ENCODE measurements around the gene ZCCHC17. TPM values are rescaled to one million over a fixed set of nuclear protein-coding genes. Genes with fewer than 3 reads are reported as not detected.
"Not testable (repeated sequence)": the region's sequence is repeated elsewhere in the genome, so short reads cannot be mapped to it uniquely, and the experiment has no call there.

Gene ZCCHC17
- total RNA-seq, 1 donor from 2014 or later: 19.8 TPM

DNA sequence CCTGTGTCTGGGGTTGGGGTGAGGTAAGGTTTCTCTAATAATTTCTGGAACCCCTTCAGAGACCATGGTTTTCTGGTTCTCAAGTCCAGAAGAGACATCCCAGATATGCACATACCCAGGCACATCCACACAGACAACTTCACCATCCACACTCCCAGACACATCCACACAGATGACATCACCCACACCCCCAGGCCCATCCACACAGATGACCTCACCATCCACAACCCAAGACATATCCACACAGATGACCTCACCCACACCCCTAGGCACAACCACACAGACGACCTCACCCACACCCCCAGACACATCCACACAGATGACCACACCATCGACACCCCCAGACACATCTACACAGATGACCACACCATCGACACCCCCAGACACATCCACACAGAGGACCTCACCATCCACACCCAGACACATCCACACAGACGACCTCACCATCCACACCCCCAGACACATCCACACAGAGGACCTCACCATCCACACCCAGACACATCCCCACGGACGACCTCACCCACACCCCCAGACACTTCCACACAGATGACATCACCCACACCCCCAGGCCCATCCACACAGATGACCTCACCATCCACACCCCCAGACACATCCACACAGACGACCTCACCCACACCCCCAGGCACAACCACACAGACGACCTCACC is 89.9 kb downstream of the ZCCHC17 start:
- H3K27ac ChIP-seq (ENCODE audit: low read depth, low read length); H3K9ac ChIP-seq (ENCODE audit: low read depth in 1 of 3, low read length in 3 of 3); H3K4me3 ChIP-seq (ENCODE audit: low read length in 3 of 3); H3K9me3 ChIP-seq (ENCODE audit: control insufficient read depth in 3 of 3, low read length in 3 of 3); H3K36me3 ChIP-seq (ENCODE audit: control insufficient read depth in 3 of 3, insufficient read depth in 3 of 3, low read length in 3 of 3); H3K27me3 ChIP-seq (ENCODE audit: control insufficient read depth in 3 of 3, insufficient read depth in 3 of 3, low read length in 3 of 3): not testable (repeated sequence)
- peaks cover 25 to 39% (median 37%) of the 10 kb centered on the region in 3 donors for H3K4me1 ChIP-seq (ENCODE audit: control insufficient read depth in 3 of 3, insufficient read depth in 3 of 3, low read length in 3 of 3)

DNA sequence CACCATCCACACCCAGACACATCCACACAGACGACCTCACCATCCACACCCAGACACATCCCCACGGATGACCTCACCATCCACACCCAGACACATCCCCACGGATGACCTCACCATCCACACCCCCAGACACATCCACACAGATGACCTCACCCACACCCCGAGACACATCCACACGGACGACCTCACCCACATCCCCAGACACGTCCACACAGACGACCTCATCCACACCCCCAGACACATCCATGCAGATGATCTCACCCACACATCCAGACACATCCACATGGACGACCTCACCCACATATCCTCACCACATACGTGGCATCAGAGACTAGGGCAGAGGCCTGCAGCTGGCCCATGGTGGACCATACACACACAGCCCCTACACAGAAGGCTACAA is 90.8 kb downstream of the ZCCHC17 start:
- H3K9me3 ChIP-seq (ENCODE audit: control insufficient read depth in 3 of 3, low read length in 3 of 3): no peaks in the 10 kb centered on the region
- no peaks in the 10 kb centered on the region for H3K36me3 ChIP-seq (ENCODE audit: control insufficient read depth in 3 of 3, insufficient read depth in 3 of 3, low read length in 3 of 3)
- H3K4me3 ChIP-seq (ENCODE audit: low read length in 3 of 3): no peak overlapping the region
- no peak overlapping the region for H3K9ac ChIP-seq (ENCODE audit: low read depth in 1 of 3, low read length in 3 of 3)
- no peaks in the 10 kb centered on the region for H3K27me3 ChIP-seq (ENCODE audit: control insufficient read depth in 3 of 3, insufficient read depth in 3 of 3, low read length in 3 of 3)
- no peak overlapping the region for H3K27ac ChIP-seq (ENCODE audit: low read depth, low read length)
- peaks cover 16 to 30% (median 28%) of the 10 kb centered on the region in 3 donors for H3K4me1 ChIP-seq (ENCODE audit: control insufficient read depth in 3 of 3, insufficient read depth in 3 of 3, low read length in 3 of 3)

DNA sequence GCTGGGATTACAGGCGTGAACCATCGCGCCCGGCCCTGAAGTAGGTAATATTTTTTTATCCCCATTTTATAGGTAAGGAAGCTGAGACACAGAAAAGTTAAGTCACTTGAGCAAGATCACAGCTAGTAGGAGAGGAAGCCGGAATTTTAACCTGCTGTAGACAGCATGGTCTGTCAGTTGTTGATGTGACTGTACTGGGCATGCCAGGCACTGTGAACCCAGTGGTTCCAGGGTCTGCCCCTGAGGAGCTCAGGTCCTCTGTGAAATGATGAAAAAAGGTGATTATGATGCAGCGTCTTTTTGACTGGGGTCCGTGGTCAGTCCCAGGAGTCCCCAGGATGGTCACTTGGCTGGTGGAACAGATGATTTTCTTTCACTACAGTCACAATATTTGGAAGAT is 92.8 kb downstream of the ZCCHC17 start:
- no peaks in the 10 kb centered on the region for H3K27me3 ChIP-seq (ENCODE audit: control insufficient read depth in 3 of 3, insufficient read depth in 3 of 3, low read length in 3 of 3)
- H3K9ac ChIP-seq (ENCODE audit: low read depth in 1 of 3, low read length in 3 of 3): no peak overlapping the region
- peaks cover 5 to 19% (median 13%) of the 10 kb centered on the region in 3 donors for H3K4me1 ChIP-seq (ENCODE audit: control insufficient read depth in 3 of 3, insufficient read depth in 3 of 3, low read length in 3 of 3)
- no peaks in the 10 kb centered on the region for H3K36me3 ChIP-seq (ENCODE audit: control insufficient read depth in 3 of 3, insufficient read depth in 3 of 3, low read length in 3 of 3)
- no peaks in the 10 kb centered on the region for H3K9me3 ChIP-seq (ENCODE audit: control insufficient read depth in 3 of 3, low read length in 3 of 3)
- H3K4me3 ChIP-seq (ENCODE audit: low read length in 3 of 3): no peak overlapping the region
- no peak overlapping the region for H3K27ac ChIP-seq (ENCODE audit: low read depth, low read length)

DNA sequence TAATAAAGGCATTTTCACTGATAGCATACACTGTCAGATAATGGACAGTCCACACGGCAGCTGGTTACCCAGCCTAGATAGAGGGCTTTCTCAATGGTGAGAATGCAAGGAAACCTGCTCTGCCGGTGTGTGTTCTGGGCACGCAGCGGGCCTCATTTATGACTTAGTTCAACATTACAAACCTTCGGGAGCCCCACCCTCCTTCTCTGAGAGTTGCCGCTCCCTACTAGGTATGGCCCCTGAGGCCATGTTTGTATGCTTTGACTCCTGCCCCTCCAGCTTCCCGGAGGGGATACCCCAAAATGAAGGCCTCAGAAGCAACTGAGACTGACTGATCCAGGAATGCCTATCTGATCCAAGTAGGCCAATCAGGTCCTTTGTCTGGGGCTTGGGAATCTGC is 93.2 kb downstream of the ZCCHC17 start:
- Histone ChIP-seq H3K27me3 (ENCODE audit: control insufficient read depth in 3 of 3, insufficient read depth in 3 of 3, low read length in 3 of 3) (no peaks in the 10 kb centered on the region), H3K9me3 (ENCODE audit: control insufficient read depth in 3 of 3, low read length in 3 of 3) (no peaks in the 10 kb centered on the region), H3K27ac (ENCODE audit: low read depth, low read length) (no peak overlapping the region), H3K9ac (ENCODE audit: low read depth in 1 of 3, low read length in 3 of 3) (no peak overlapping the region), H3K4me3 (ENCODE audit: low read length in 3 of 3) (no peak overlapping the region), H3K36me3 (ENCODE audit: control insufficient read depth in 3 of 3, insufficient read depth in 3 of 3, low read length in 3 of 3) (no peaks in the 10 kb centered on the region), H3K4me1 (ENCODE audit: control insufficient read depth in 3 of 3, insufficient read depth in 3 of 3, low read length in 3 of 3) (peaks cover 9 to 19% (median 10%) of the 10 kb centered on the region in 3 donors)

DNA sequence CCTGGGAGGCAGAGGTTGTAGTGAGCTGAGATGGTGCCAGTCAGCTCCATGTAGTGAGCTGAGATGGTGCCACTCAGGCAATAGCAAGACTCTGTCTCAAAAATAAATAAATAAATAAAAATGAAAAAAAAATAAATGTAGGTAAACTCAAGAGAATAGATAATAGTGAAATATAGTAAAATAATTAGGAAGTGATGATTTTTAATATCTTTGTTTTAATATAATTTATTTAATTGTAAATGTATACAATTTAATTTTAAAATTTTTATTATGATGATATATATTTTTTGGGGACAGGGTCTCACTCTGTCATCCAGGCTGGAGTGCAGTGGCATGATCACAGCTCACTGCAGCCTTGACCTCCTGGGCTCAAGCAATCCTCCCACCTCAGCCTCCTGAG is 96.6 kb downstream of the ZCCHC17 start:
- H3K9ac ChIP-seq (ENCODE audit: low read depth in 1 of 3, low read length in 3 of 3): no peak overlapping the region
- H3K27ac ChIP-seq (ENCODE audit: low read depth, low read length): no peak overlapping the region
- H3K27me3 ChIP-seq (ENCODE audit: control insufficient read depth in 3 of 3, insufficient read depth in 3 of 3, low read length in 3 of 3): no peaks in the 10 kb centered on the region

DNA sequence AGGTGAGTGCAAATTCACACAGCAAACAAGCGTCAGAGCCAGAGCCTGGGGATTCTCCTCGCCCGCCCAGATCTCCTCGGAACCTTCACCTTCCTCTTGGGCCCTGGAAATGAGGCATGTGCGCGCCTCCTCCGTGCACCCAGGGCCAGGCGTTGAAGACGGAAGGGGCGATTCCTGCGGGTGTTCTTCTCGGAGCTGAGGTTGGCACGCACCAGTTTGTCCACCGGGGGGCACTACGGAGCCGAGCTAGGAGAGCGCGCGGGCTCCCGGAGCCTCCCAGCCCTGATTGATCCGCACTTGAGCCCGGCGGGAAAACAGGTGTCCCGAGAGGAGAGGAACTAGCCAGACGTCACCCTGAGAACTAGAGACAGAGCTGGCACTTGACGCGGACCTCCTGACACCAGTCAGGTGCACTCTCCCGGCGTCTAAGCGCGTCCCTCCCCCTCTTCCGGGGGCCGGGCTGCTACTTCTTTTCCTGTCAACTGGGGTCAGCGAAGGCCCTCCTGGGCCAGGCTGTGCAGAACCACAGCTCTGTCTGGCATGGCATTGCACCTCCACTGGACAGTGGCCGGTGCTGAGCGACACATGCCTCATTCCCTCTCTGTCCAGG is 97.9 kb downstream of the ZCCHC17 start:
- Histone ChIP-seq H3K9ac (ENCODE audit: low read depth in 1 of 3, low read length in 3 of 3) (peak overlapping the region; percentile 60 to 87 (median 81)), H3K27ac (ENCODE audit: low read depth, low read length) (peak overlapping the region; percentile 79), H3K4me3 (ENCODE audit: low read length in 3 of 3) (peak overlapping the region; percentile 29 to 70 (median 54)), H3K9me3 (ENCODE audit: control insufficient read depth in 3 of 3, low read length in 3 of 3) (no peaks in the 10 kb centered on the region), H3K27me3 (ENCODE audit: control insufficient read depth in 3 of 3, insufficient read depth in 3 of 3, low read length in 3 of 3) (no peaks in the 10 kb centered on the region), H3K4me1 (ENCODE audit: control insufficient read depth in 3 of 3, insufficient read depth in 3 of 3, low read length in 3 of 3) (peaks cover 5 to 13% (median 10%) of the 10 kb centered on the region in 3 donors), H3K36me3 (ENCODE audit: control insufficient read depth in 3 of 3, insufficient read depth in 3 of 3, low read length in 3 of 3) (no peaks in the 10 kb centered on the region)

More for the DNA sequence above, 96.6 kb downstream of the ZCCHC17 start:
- H3K9me3 ChIP-seq (ENCODE audit: control insufficient read depth in 3 of 3, low read length in 3 of 3): no peaks in the 10 kb centered on the region
- no peak overlapping the region for H3K4me3 ChIP-seq (ENCODE audit: low read length in 3 of 3)
- H3K36me3 ChIP-seq (ENCODE audit: control insufficient read depth in 3 of 3, insufficient read depth in 3 of 3, low read length in 3 of 3): no peaks in the 10 kb centered on the region
- peaks cover 5 to 13% (median 10%) of the 10 kb centered on the region in 3 donors for H3K4me1 ChIP-seq (ENCODE audit: control insufficient read depth in 3 of 3, insufficient read depth in 3 of 3, low read length in 3 of 3)

DNA sequence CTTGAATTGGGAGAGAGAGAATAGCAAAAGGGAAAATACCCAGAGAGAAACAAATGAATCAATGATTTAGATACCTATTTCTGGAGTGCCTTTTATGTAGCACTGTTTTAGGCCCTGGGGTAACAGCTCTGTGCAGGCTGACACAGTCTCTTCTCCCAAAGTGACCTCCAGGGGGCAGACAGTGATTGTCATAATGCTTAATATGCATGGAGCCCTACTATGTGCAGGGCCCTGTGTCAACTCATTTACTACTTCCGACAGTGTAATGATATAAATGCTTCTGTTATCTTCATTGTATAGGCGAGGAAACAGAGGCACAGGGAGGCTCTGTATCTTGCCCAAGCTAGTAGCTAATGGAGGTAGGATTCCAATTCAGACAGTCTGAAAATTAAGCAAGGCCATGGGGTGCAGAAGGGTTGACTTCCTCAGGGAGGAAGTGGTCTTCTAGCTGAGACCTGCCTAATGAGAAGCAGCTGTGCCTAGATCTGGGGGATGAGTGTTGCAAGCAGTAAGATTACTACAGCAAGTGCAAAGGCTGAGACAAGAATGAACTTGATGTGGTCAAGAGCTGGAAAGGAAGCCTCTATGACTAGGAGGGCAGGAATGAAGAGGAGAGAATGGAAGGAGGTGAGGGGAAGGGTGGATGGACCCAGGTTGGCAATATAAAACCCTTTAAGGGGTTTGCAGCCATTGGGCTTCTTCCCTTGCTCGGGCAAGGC is 100.0 kb downstream of the ZCCHC17 start:
- H3K9me3 ChIP-seq (ENCODE audit: control insufficient read depth in 3 of 3, low read length in 3 of 3): no peaks in the 10 kb centered on the region
- H3K36me3 ChIP-seq (ENCODE audit: control insufficient read depth in 3 of 3, insufficient read depth in 3 of 3, low read length in 3 of 3): no peaks in the 10 kb centered on the region
- H3K9ac ChIP-seq (ENCODE audit: low read depth in 1 of 3, low read length in 3 of 3): no peak overlapping the region
- H3K27me3 ChIP-seq (ENCODE audit: control insufficient read depth in 3 of 3, insufficient read depth in 3 of 3, low read length in 3 of 3): no peaks in the 10 kb centered on the region
- H3K27ac ChIP-seq (ENCODE audit: low read depth, low read length): no peak overlapping the region
- H3K4me3 ChIP-seq (ENCODE audit: low read length in 3 of 3): no peak overlapping the region
- peaks cover 5 to 13% (median 10%) of the 10 kb centered on the region in 3 donors for H3K4me1 ChIP-seq (ENCODE audit: control insufficient read depth in 3 of 3, insufficient read depth in 3 of 3, low read length in 3 of 3)

DNA sequence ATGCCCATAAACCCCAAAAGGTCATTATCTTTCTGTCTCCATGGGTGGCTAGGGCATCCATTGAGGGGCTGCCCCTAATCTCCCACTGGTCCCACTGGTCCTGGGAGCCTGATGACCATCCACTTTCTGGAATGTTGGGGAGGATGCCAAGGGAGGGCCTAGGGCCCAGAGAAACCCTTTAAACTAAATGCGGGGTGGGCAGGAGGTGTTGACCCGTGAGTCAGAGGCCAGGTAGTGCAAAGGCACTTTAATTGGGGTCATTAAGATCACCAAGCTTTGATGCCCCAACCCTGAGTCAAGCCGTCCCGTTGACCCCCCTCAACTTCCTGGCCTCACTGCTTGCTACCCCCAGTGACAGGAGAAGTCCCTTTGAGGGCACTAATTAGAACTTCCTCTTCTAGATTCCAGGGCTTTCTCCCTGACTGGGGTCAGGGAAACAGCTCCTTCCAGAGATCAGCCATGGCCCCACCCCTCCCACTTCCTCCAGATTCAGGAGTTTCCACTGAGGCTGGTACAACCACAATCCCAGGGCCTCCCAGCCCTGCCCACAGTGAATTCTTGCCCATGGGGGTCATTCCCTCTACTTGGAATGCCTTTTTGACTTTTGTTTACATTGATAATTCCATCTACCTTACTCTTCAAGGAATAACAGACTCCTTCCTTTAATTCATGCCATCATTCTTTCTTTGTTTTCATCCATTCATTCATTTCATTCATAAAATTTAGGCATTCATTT is 100.7 kb downstream of the ZCCHC17 start:
- Histone ChIP-seq H3K27ac (ENCODE audit: low read depth, low read length) (no peak overlapping the region), H3K36me3 (ENCODE audit: control insufficient read depth in 3 of 3, insufficient read depth in 3 of 3, low read length in 3 of 3) (no peaks in the 10 kb centered on the region), H3K4me3 (ENCODE audit: low read length in 3 of 3) (no peak overlapping the region)

DNA sequence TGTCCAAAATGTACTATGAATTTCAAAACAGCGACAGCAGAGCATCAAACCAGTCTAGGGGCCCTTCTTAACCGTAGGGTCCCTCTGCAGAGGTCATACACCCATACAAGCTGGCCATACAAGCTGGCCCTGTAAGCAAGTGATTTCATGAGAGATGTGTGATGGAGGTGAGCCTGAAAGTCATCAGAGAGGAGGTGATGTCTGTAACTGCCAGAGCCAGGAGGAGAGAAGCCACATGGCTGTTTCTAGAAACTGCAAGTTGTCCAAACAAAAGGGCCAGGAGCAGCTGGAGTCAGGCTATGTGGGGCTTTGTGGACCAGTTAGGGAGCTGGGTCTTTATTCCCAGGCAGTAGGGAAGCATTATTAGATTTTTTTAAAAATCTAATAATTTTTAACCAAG is 101.4 kb downstream of the ZCCHC17 start:
- Histone ChIP-seq H3K4me1 (ENCODE audit: control insufficient read depth in 3 of 3, insufficient read depth in 3 of 3, low read length in 3 of 3) (peaks cover 5 to 13% (median 10%) of the 10 kb centered on the region in 3 donors), H3K9me3 (ENCODE audit: control insufficient read depth in 3 of 3, low read length in 3 of 3) (no peaks in the 10 kb centered on the region), H3K27me3 (ENCODE audit: control insufficient read depth in 3 of 3, insufficient read depth in 3 of 3, low read length in 3 of 3) (no peaks in the 10 kb centered on the region), H3K27ac (ENCODE audit: low read depth, low read length) (no peak overlapping the region), H3K9ac (ENCODE audit: low read depth in 1 of 3, low read length in 3 of 3) (no peak overlapping the region), H3K4me3 (ENCODE audit: low read length in 3 of 3) (no peak overlapping the region), H3K36me3 (ENCODE audit: control insufficient read depth in 3 of 3, insufficient read depth in 3 of 3, low read length in 3 of 3) (no peaks in the 10 kb centered on the region)

More for the DNA sequence above, 100.7 kb downstream of the ZCCHC17 start:
- Histone ChIP-seq H3K9me3 (ENCODE audit: control insufficient read depth in 3 of 3, low read length in 3 of 3) (no peaks in the 10 kb centered on the region), H3K27me3 (ENCODE audit: control insufficient read depth in 3 of 3, insufficient read depth in 3 of 3, low read length in 3 of 3) (no peaks in the 10 kb centered on the region), H3K4me1 (ENCODE audit: control insufficient read depth in 3 of 3, insufficient read depth in 3 of 3, low read length in 3 of 3) (peaks cover 5 to 13% (median 10%) of the 10 kb centered on the region in 3 donors), H3K9ac (ENCODE audit: low read depth in 1 of 3, low read length in 3 of 3) (no peak overlapping the region)

Data from skeletal muscle tissue (tissue), 4 donors.